ES-I3 (cell line): ENCODE measurements around the gene CD47.

Source experiments
- H3K36me3 ChIP-seq: 2 replicates; pipeline ENCODE4 v1.6.1; 2013; ENCODE audit warnings: mild to moderate bottlenecking, low read length, control low read depth, moderate library complexity; ENCODE audit not compliant: insufficient read depth
- H3K4me1 ChIP-seq: 2 replicates; pipeline ENCODE4 v1.6.1; 2013; ENCODE audit warnings: mild to moderate bottlenecking, control low read depth, low read length; ENCODE audit not compliant: insufficient read depth
- H3K9ac ChIP-seq: 2 replicates; pipeline ENCODE4 v1.6.1; 2013; ENCODE audit warnings: low read depth, mild to moderate bottlenecking, low read length, moderate library complexity
- H3K9me3 ChIP-seq: 2 replicates; pipeline ENCODE4 v1.6.1; 2013; ENCODE audit warnings: mild to moderate bottlenecking, low read length, moderate library complexity; ENCODE audit not compliant: control insufficient read depth, insufficient read depth

Gene CD47

GRCh38 chr3:107994181-107994580, 96.7 kb downstream of the CD47 start:
- no peaks in the 10 kb centered on the region for H3K36me3 ChIP-seq
- no peak overlapping the region for H3K9ac ChIP-seq
- H3K9me3 ChIP-seq = no peaks in the 10 kb centered on the region
- H3K4me1 ChIP-seq = peaks cover 13% of the 10 kb centered on the region; the same call in 1 of the 2 replicates

GRCh38 chr3:107993771-107994170, 97.1 kb downstream of the CD47 start:
- Histone ChIP-seq H3K9me3 (no peaks in the 10 kb centered on the region), H3K9ac (no peak overlapping the region), H3K36me3 (no peaks in the 10 kb centered on the region), H3K4me1 (peaks cover 9% of the 10 kb centered on the region; the same call in 1 of the 2 replicates)
